Measurements from ENCODE around the gene IGDCC3. TPM values are rescaled to one million over a fixed set of nuclear protein-coding genes. Genes with fewer than 3 reads are reported as not detected.

IGDCC3 gene
- total RNA-seq, 1 experiment from 2014 or later = 53.5 TPM

DNA sequence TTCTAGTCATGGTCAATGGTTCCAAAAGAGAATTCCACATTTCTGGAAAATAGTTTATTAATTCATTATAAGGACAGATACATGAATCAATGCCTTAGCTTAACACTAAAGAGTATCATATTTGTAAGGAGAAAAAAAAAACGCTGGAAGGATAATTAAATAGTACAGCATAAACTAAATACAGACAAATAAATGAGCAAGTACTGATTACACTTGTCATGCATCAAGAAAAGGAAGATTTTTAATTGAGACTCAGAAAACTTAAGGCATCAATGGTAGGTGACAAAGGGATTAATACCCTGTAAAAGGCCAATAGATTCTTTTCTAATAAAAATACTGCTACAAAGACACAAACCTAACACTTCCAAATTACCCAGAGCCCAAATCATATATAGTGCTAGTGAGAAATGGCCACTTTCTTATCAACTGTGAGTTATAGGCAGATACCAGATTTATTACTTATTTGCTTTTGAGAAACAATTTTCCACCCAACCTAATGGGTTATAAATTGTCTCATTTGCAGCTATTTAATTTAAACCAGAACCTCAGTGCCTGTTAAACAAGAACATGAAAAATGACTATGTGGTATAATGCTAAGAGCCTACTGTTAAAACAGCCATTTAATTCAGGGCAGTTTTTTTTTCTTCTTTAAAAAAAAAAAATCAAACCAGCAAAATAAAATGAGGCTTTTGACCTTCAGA, 3.8 kb upstream of the IGDCC3 start (continued):
- TF ChIP-seq NR3C1 (CRISPR knock-in tag; conservative IDR thresholded peaks at IDR 0.05; ENCODE audit: low read depth) (no peak), SMAD3 (CRISPR knock-in tag; IDR thresholded peaks at IDR 0.05; ENCODE audit: borderline replicate concordance) (no peak), SOX15 (CRISPR knock-in tag; IDR thresholded peaks at IDR 0.05) (no peak), ZNF281 (CRISPR knock-in tag; IDR thresholded peaks at IDR 0.05) (no peak), FOXJ3 (CRISPR knock-in tag; IDR thresholded peaks at IDR 0.05; ENCODE audit: borderline replicate concordance) (no peak), ETV6 (CRISPR knock-in tag; IDR thresholded peaks at IDR 0.05) (no peak), AR (CRISPR knock-in tag; IDR thresholded peaks at IDR 0.05) (no peak), IRF2 (CRISPR knock-in tag; IDR thresholded peaks at IDR 0.05; ENCODE audit: borderline replicate concordance, low read depth) (no peak), SMAD4 (CRISPR knock-in tag; IDR thresholded peaks at IDR 0.05) (no peak)
- TF ChIP-seq, protein P1, sequence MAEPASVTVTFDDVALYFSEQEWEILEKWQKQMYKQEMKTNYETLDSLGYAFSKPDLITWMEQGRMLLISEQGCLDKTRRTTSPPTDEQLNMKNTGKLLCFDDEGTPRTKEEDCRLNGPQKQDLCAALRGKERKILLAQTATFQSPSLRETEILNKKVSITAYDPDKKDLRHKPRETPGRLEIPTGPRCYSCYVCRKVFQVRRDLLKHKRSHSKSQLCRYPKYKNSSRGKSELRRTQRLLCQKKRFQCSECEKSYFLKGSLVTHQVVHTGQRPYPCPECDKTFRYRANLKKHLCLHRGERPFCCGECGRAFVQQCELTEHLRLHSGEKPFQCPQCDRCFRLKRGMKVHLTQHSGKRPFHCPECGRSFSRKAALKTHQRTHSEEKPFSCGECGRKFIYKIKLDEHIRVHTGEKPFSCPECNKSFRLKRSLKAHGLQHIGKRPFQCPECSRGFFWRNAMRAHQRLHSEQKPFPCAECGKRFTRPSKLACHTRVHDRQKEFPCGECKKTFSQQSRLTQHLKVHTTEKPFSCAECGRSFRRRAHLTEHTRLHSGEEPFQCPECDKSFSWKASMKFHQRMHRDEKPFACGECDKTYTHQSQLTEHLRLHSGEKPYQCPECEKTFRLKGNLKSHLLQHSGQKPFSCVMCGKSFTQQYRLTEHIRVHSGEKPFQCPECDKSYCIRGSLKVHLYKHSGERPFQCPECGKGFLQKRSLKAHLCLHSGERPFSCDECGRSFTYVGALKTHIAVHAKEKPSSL (CRISPR knock-in tag; conservative IDR thresholded peaks at IDR 0.05) = no peak

- Mint-ChIP-seq H3K27me3 (ENCODE audit: low read depth) (peaks cover 24% of the 10 kb centered on the region), H3K36me3 (peaks cover 8% of the 10 kb centered on the region; the same call in 1 of the 2 replicates), H3K4me3 (no peak overlapping the region), H3K9me3 (no peaks in the 10 kb centered on the region), H3K4me1 (peaks cover 47% of the 10 kb centered on the region), H3K27ac (no peak overlapping the region)
- DNase-seq (ENCODE audit: low spot score) = no peak
- ChIA-PET POLR2A (no interaction called here), CTCF (interaction anchor here (1.9 to 3.0 kb wide), 3 partner anchors 11 to 62 kb away, joined by 4 to 30 read pairs (median 10); no protein-coding TSS in a partner anchor)
- TF ChIP-seq, protein P1 (CRISPR knock-in tag; conservative IDR thresholded peaks at IDR 0.05) = no peak
- TF ChIP-seq, protein P2, sequence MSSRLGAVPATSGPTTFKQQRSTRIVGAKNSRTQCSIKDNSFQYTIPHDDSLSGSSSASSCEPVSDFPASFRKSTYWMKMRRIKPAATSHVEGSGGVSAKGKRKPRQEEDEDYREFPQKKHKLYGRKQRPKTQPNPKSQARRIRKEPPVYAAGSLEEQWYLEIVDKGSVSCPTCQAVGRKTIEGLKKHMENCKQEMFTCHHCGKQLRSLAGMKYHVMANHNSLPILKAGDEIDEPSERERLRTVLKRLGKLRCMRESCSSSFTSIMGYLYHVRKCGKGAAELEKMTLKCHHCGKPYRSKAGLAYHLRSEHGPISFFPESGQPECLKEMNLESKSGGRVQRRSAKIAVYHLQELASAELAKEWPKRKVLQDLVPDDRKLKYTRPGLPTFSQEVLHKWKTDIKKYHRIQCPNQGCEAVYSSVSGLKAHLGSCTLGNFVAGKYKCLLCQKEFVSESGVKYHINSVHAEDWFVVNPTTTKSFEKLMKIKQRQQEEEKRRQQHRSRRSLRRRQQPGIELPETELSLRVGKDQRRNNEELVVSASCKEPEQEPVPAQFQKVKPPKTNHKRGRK (CRISPR knock-in tag; IDR thresholded peaks at IDR 0.05; ENCODE audit: borderline replicate concordance) = no peak
- TF ChIP-seq, protein P3, sequence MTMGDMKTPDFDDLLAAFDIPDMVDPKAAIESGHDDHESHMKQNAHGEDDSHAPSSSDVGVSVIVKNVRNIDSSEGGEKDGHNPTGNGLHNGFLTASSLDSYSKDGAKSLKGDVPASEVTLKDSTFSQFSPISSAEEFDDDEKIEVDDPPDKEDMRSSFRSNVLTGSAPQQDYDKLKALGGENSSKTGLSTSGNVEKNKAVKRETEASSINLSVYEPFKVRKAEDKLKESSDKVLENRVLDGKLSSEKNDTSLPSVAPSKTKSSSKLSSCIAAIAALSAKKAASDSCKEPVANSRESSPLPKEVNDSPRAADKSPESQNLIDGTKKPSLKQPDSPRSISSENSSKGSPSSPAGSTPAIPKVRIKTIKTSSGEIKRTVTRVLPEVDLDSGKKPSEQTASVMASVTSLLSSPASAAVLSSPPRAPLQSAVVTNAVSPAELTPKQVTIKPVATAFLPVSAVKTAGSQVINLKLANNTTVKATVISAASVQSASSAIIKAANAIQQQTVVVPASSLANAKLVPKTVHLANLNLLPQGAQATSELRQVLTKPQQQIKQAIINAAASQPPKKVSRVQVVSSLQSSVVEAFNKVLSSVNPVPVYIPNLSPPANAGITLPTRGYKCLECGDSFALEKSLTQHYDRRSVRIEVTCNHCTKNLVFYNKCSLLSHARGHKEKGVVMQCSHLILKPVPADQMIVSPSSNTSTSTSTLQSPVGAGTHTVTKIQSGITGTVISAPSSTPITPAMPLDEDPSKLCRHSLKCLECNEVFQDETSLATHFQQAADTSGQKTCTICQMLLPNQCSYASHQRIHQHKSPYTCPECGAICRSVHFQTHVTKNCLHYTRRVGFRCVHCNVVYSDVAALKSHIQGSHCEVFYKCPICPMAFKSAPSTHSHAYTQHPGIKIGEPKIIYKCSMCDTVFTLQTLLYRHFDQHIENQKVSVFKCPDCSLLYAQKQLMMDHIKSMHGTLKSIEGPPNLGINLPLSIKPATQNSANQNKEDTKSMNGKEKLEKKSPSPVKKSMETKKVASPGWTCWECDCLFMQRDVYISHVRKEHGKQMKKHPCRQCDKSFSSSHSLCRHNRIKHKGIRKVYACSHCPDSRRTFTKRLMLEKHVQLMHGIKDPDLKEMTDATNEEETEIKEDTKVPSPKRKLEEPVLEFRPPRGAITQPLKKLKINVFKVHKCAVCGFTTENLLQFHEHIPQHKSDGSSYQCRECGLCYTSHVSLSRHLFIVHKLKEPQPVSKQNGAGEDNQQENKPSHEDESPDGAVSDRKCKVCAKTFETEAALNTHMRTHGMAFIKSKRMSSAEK (CRISPR knock-in tag; IDR thresholded peaks at IDR 0.05; ENCODE audit: borderline replicate concordance) = no peak
- TF ChIP-seq ZNF138 (CRISPR knock-in tag; conservative IDR thresholded peaks at IDR 0.05) = no peak
- ATAC-seq = no peak
Measured at GRCh38 chr15:65379986-65380385, 2.2 kb upstream of the IGDCC3 start.
